NOMO-1 treated with DMSO at 0.1 percent for 48 hours (cell line): ENCODE results near the gene MACROD2.
A peak's percentile ranks its signal among the peaks of the same experiment; 100 is the strongest.
"Not testable (repeated sequence)": the region's sequence is repeated elsewhere in the genome, so short reads cannot be mapped to it uniquely, and the experiment has no call there.

Source experiments
- DNase-seq: peaks from one replicate; lab custom pipeline; 2025; ENCODE audit not compliant: unreplicated experiment; lab: John Stamatoyannopoulos, UW

MACROD2 gene

DNA sequence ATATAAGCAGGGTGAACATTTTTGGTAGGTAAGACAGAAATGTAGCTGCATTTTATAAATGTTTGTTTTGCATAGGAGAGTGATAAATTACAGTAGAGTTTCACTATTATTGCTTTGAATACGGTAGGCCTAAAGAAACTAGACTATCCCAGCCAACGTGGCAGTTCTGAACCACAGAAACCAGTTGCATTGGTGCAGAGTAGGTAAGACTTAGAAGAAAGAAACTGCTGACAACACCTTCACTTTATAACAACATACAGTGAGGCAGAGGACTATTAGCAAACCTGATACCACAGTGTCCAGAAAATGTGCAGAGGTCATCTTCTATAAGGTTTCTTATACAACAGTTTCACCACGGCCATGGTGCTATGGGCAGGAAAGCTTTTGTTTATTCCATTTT lies 2011.8 kb downstream of the MACROD2 start:
- no peak for DNase-seq

DNA sequence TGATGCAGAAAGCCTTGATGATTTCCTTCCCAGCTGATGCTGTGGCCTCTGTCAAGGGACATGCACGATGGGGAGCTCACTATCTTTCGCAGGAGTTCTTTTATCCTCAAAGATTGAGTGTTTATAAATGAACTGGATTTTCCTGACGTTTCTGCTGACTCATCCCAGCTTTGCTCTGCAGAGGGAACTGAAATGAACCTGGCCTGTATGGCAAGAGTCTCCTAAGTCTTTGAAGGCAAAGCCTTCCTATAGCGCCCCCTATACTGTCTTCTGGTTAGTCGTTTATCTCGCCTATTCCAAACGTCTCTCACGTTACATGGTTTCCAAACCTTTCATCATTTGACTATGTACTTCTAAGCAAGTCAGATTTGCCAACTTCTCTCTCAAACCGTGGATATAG lies 2012.6 kb downstream of the MACROD2 start:
- no peak for DNase-seq

DNA sequence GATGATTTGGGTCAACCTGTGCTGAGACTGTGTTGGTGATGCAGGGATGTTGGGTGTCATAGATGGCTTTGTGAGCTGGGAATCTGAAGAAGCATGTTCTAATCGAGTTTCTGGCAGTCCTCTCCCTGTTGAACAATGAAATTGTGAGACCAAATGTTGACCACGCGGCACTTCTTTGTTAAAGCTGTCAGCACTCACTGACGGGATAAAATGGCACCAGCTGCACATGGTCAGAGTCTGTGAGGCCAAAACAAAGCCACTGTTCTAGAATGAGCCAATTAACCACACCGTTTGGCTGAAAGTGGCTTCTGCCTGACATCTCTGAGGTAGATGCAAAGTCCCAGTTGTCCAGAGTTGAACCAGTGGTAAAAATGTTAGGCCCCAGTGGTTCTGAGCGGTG lies 2015.7 kb downstream of the MACROD2 start:
- no peak for DNase-seq

DNA sequence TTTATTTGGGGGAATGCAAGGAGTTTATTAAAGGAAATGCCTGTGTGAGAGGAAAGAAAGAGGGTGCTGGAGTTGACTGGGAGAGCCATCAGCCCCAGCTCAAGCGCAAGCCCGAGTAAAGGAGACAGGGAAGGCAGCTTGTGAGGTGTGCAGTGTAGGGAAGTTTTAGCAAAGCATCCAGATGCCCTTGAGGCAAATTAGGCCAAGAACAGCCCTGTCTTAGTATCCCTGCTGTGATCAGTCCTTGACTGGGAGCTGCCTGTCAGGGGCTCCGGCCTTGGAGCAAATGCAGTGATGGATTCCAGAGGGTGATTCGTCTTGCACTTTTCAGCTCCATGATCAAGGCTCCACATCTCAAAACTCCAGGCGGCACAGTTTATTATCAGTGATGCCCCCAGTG lies 2016.2 kb downstream of the MACROD2 start:
- no peak for DNase-seq

DNA sequence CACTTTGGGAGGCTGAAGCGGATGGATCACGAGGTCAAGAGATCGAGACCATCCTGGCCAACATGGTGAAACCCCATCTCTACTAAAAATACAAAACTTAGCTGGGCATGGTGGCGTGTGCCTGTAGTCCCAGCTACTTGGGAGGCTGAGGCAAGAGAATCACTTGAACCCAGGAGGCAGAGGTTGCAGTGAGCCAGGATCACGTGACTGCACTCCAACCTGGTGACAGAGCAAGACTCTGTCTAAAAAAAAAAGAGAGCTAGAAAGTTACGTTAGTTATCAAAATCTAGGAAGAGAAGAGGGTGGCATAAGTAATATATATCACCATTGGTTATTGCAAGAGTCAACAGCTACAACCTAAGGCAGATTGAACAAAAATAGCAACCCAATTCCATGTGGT lies 2017.6 kb downstream of the MACROD2 start:
- DNase-seq = not testable (repeated sequence)

DNA sequence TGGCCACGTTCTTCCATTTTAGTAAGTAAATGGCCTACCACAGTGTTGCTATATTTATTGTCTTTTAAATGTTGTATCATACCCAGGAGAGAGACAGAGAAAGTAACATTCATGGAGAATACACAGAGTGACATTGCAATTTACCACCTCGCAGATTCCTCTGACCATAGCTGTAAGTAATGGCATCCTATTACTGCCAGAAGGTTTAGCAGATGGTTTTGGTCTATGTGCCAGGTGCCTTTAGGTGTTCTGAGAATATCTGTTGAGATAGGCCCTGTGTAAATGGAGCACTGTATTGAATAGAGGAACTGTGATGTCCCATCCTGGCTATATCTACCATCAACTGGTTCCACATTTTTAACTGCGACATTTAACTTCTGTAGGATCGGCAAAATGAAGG lies 2018.3 kb downstream of the MACROD2 start:
- no peak for DNase-seq

DNA sequence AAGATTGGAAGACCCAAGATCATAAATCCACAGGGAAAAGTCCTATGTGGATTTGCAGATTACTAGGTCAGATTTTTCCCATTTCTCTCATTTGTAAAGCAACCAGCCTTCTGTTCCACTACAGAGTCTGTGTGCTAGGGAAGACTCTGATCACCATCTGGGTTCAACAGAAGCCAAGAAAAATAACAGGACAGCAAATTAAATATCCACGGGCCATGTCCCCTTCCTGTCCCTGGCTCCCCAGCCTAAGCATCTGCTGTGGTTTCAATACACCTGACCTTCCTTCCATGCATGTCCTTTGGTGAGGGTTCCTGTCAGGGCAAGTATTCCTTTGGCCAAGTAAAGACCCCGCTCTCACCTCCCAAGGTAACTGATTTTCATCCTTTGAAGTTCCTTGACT lies 2019.1 kb downstream of the MACROD2 start:
- no peak for DNase-seq

DNA sequence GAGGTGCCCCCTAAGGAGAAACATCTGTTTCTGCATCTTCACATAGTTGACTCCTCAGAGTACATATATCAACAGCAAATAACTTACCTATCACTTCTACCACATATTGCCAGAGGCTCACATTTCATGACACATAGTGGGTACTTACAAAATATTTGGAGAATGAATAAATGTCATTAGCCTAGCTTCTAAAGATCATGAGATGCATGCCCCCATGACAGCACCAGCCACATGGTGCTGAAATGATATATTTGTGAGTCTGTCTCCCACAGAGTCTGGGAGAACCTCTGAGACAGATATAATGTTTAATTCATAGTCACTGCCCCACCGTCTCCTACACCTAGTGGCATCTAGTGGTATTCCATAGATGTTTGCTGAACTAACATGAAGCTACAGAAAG lies 2022.3 kb downstream of the MACROD2 start:
- DNase-seq = no peak

DNA sequence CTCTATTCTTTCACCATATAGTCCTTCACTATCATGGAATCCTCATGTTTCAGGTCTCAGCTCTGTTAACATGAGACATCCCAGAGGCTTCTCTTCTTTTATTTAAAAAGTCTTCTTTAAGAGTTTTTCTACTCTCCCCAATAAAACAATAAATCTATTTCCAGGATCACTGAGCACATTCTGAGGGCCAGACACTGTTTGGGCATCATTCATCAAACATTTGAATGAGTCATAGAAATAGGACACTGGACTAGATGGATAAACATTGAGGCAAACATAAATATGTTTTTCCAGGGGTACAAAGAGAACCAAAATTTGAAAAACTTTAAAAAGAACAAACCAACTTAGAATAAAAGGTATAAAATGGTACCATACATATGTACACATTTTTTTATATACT lies 2023.6 kb downstream of the MACROD2 start:
- no peak for DNase-seq

DNA sequence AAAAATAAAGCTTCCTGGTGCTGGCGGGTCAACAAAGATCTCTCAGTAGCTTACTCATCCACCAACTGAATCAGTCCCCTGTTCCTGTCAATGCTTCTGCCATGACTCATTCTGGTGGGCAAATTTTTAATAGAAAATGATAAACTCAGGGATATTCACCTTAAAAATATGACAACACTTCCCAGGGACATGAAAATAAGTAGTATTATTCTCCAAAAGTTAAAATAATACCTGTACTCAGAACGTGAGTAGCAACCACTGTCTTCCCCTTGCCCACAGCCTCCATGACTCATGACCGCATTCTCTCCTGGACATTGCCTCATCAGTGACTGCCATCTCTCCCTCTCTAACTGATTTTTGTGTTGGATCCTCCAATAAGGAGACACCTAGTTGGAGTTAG lies 2025.7 kb downstream of the MACROD2 start:
- peak; percentile 22 for DNase-seq

DNA sequence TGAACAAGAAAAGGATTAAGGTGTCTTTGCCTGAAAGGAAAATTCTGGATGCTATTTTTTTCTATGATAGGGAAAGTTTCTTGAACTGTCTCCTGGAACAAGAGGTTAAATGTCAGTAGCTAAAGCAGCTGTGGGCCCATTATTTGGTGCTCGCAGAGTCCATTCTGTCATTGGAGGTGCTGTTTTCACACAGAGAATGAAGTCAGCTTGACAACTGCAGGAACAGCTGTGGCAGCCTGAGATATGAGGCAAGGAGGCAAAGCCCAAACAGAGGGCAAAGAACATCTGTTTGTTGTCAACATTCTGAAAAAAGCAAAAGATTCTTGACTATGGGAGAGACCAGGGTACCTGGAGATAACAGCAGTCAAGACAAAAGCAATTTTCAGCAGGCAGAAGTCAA lies 2029.8 kb downstream of the MACROD2 start:
- DNase-seq = no peak

DNA sequence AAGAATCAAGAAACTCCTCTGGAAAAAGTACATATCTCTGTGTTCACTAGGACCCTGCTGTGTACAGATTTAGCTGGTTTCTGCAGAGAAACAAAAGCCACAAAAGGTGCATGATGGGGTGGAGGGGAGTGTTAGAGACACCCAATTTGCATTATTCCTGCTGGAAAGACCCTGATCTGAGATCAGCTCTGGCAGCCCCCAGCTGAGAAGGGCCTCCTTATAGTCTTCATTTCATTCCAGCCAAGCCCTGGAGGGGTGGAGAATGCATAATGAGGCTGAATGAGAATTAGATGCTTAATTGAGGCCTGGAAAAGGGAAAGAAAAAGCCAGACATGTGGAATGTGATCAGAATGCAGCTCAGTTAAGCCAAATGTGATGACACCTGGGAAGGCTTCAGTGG lies 2032.4 kb downstream of the MACROD2 start:
- no peak for DNase-seq

DNA sequence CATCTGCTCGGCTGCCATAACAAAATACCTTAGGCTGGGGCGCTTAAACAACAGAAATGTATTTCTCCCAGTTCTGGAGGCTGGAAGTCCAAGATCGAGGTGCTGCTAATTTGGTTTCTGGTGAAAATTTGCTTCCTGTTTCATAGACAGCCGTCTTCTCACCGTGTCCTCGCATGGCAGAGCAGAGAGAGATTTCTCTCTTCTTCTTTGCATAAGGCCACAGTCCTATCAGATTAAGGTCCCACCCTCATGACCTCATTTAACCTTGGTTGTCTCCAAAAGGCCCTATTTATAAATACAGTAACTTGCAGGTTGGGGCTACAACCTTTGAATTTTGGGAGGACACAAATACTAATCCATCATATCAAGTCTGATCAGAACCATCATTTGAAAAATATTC lies 2033.6 kb downstream of the MACROD2 start:
- no peak for DNase-seq

DNA sequence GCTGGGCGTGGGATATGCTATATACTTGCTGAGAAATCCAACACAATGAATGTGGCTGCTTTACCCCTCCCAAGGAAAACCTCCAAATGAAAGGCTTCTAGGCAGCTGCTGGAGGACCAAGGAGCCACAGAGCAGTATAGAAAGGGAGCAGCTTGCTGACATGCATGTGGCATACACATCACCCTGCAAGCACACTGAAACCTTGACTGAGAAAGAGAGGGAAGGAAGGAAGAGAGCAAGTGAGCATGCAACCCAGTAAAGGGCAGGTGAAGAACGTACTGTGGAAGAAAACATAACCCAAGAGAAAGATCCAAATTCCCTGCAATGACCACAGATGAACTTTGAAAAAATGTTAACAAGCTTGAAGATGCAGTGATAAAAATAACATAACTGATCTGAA lies 2034.9 kb downstream of the MACROD2 start:
- DNase-seq = no peak

DNA sequence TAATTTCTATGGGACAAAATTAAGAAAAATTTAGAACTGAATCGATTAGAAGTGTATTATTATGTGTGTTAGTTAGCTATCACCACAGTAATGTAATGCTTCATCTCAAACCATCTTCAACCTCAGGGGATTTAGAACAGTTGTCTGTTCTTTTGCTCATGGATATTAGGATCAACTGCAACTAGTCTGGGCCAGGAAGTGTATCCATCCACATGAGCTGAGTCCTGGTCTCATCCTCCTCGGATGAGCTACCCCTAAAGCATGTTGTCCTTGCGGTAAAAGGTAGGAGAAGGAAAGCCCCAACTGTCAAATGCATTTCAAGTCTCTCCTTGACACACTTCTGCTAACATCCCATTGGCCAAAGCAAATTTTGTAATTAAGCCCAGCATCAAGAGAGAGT lies 2040.3 kb downstream of the MACROD2 start:
- DNase-seq = no peak

DNA sequence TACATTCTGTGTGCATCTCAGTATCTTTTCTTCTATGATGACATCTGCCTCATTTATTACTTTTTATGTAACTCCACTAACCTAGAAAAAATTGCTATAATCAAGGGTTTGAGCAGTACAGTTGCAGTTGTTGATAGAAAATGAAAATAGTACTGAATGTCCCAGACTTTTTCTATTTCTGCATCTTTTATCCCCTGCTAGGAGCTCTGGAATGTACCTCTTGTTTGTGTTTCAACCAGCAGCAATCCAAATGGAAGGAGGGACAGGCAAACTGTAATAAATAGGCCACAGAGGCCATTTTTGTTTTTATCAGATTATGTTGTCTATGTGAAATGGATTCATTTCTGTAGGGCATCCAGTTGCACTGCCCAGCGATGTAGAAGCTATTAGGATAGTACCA lies 2041.0 kb downstream of the MACROD2 start:
- no peak for DNase-seq

DNA sequence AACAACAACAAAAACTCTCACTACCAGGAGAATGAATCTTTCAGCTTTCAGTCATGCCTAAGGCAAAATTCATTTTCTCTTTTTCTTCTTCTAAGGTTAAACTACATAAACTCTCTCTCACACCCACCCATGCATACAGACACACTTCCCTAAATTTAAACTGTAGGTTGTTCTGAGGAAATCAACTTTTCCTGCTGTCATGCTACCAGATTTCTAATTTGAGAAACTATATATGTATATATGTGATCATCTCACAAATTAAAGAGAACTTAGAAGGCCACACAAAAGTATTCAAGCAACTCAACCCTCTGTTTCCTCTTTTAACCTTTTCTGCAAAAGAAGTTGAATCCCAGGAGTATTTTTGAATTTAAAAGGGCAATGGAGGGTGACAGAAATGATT lies 2045.4 kb downstream of the MACROD2 start:
- DNase-seq = peak; percentile 77

DNA sequence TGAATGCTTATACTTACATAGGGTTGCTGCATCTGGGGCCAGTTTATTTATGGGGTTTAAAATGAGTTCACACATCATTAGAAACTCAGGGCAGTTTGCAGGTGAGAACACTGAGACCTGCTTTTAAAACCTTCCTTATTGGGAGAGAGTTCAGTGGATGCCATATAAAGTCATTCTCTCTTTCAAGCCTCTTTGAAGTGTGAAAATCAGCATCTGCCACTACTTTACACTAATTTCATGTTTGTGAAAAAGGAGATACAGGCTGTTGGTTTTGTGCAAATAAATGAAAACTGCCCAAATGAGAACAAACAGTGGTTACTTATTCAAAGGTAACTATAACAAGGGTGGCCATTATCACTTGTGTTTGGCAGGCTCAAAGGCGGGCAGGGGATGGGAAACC lies 2047.4 kb downstream of the MACROD2 start:
- DNase-seq = no peak

DNA sequence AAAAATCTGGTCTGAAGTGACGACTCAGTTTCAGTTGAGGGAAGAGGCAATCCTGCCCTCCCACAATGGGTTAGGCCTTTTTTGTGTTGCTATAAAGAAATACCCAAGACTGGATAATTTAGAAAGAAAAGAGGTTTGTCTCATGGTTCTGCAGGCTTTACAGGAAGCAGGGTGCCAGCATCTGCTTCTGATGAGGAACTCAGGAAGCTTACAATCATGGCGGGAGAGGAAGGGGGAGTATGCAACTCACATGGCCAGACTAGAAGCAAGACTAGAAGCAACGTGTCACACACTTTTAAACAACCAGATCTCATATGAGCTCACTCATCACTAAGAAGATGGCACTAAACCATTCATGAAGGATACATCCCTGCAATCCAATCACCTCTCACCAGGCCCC lies 2048.6 kb downstream of the MACROD2 start:
- DNase-seq = no peak

DNA sequence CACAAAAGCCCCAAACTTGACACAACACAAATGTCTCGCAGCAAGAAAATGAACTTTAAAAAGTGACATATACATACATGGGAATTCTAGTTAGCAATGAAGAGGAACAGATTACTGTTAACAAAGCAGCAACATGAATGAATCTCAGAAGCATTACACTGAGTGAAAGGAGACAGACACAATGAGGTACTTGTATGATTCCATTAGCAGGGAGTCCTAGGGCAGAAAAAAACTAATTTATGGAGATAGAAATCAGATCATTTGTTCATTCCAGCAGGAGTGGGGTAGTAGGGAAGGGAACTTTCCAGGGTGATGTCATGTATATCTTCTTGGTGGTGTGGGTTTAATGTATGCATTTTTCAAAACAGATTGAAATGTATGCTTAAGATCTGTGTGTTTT lies 2053.6 kb downstream of the MACROD2 start:
- DNase-seq = no peak

DNA sequence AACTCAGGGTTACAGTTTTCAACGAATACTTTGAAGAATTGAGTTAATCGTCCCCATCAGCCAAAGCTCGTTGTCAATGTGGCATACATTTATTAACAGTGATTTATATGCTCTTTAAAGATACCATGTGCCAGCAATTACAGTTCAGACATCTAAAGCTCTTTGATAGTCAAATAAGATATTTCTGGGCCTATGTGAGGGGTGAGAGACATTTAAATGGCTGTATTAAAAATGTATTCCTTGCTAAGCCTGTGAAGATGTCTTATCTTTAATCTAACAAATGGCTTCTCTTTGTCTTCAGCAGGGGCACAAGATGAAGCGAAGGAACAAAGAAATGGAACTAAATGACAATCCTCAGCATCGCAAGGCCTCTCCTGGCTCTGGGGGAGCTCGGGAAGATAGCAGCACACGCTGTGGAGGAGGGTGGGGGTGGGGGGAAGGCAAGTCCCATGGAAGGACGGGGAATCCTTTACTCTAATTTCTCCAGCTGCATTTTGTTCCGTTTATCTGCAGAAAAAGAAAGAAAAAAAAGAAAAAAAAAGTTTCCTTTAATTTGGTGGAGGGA lies 2054.3 kb downstream of the MACROD2 start:
- no peak for DNase-seq

DNA sequence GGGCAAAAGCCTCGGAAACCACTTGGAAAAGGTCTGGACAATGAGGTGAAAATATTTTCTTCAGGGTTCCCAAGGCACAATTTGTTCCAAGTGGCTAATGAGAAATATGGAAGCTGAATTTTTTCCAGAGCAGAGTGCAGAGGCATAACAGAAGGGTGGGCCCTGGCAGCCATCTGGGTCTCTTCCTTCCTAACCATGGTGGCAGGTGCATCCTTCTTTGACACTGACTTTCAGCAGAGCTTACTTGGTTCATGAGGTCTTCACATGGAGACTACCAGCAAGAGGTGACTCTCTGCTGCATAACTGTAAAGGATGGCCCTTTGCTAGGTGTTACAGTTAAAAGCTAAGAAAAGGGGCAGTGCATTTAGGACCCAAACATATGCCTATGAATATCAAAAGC lies 2055.1 kb downstream of the MACROD2 start:
- DNase-seq = no peak

DNA sequence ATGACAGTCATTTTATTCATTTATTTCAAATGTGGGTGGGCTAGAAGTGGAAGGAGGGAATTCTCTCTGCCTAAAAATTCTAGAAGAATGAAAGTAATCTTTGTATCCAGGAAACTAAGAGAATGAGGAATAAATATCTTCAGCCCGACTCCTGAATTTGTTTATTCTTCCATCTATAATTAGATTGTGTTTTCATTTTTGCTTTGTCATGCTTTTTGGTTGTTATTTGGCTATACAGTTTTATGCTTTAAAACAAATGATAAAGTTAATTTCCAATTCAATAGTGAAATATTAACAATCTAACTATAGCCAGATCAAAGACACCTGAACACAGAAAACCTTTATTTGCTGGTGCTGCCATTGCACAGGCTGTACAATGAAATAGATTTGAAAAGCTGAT lies 2056.7 kb downstream of the MACROD2 start:
- no peak for DNase-seq

DNA sequence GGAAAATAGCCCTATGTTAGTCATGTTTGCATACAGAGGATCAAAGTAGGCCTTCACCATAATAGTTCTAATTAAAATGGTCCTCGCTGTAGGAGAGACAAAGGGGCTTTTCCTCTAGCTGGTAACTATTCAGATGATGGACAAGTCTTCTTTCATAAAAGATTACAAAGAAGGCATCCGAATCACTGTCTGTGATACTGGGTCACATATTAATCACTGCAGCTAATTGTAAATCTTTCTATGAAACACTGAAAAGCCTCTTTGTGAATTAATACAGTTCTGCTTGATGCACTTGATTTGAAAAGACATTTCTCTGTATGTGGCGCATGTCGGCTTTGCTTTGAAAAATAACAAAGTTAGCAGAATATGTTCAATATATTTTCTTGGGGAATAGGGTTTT lies 2057.1 kb downstream of the MACROD2 start:
- DNase-seq = no peak
